ENCODE results near the gene KCNK16.

The KCNK16 gene

GRCh38 chr6:39322306-39322850, at the start of gene KCNK16:
Gene KCNK16, minus strand, starts transcription at chr6:39322702. Its CDS starts 162 bp downstream, at chr6:39322540.
- DNase-seq (ENCODE audit: low read depth in 2 of 2): no peak

DNA sequence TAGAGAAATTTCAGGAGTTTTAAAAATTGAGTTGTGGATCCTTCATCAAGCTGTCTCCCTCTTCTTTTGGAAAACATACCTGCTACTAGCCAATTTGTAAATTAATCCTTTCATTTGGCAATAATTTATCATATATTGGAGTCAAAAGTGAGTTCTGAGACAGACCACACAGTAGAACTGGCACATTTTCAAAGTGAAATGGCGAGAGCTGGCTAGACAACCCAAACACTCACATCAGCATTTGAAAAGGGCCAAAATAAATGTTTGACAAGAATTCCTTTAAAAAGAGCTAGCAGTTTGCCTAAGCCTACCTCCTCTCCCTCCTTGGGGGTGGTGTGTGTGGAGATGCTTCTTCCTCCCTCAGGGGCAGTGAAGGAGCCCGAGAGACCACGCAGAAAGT, 47.9 kb upstream of the KCNK16 start:
- no peak for DNase-seq (ENCODE audit: low read depth in 2 of 2)

DNA sequence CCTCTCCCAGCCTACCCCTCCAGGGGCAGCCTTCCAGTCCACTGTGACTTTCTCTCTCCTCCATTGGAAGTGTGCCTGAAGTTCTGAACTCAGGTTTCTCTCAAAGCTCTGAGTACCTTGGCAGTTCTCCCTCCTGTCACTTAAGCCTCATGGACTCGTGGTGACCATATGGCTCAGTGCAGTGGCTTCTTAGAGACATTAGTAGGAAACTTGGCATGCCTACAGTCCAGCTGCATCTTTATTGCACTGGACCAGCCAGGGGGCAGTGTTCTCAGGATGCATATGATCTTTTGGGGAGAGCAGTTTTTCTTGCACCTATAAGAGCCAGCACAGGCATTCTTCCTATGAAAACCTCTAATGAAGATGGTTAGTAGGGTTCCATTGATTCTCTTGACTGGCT, 47.5 kb upstream of the KCNK16 start:
- DNase-seq (ENCODE audit: low read depth in 2 of 2): no peak

- no peak for DNase-seq (ENCODE audit: low read depth in 2 of 2)
These were observed 45.2 kb upstream of the KCNK16 start for GRCh38 chr6:39367700-39368099.

DNA sequence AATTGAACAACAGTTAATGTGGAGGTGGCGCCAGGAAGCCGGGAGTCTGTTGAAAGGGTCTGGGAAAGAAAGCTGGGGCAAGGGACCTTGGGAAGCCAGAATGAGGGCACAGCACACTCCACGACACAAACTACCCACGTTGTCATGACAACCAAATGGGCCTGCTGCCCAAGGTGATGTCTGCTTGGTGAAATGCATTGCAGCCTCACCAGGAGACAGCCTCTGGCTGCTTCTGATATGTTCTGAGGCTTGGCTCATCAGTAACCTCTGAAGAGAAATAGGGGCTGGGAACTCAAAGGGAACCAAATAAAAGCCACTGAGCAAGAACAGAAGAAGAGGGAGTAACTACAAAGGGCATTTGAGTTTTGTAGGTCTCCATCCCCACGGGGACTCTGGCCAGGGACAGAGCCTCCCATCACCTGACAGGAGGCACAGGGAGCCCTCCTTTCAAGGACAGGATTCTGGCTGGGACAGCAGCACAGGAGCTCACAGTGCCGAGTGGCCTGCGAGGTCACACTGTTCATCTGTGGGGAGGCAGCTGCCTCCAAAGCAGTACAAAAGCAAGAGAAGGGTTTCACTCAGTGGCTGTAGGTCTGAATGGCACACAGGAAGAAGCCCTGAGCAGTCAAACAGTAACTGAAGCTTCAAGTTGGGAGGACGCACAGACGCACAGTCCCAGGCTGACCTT, 44.6 kb upstream of the KCNK16 start:
- no peak for DNase-seq (ENCODE audit: low read depth in 2 of 2)

GRCh38 chr6:39365281-39366074, 43.0 kb upstream of the KCNK16 start:
- DNase-seq (ENCODE audit: low read depth in 2 of 2): no peak

GRCh38 chr6:39363280-39363679, 40.8 kb upstream of the KCNK16 start:
- DNase-seq (ENCODE audit: low read depth in 2 of 2): no peak

DNA sequence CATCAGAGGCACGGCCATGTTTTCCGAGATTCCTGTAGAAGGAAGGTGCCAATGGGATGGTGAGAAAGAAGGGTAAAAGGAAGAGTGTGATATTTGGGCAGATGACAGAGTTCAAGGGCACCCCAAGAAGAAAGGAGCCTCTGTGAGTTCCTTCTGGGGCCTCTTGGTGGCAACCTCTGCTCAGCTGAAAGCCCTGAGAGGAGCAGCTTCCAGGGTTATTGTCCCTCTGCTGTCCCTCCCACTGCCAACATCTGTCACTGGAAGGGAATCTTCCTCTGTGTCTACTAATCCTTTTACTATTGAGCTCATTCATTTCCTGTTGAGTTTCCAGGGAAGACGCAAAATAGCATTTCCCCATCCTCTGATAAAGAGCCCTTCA, 40.0 kb upstream of the KCNK16 start:
- DNase-seq (ENCODE audit: low read depth in 2 of 2): no peak

DNA sequence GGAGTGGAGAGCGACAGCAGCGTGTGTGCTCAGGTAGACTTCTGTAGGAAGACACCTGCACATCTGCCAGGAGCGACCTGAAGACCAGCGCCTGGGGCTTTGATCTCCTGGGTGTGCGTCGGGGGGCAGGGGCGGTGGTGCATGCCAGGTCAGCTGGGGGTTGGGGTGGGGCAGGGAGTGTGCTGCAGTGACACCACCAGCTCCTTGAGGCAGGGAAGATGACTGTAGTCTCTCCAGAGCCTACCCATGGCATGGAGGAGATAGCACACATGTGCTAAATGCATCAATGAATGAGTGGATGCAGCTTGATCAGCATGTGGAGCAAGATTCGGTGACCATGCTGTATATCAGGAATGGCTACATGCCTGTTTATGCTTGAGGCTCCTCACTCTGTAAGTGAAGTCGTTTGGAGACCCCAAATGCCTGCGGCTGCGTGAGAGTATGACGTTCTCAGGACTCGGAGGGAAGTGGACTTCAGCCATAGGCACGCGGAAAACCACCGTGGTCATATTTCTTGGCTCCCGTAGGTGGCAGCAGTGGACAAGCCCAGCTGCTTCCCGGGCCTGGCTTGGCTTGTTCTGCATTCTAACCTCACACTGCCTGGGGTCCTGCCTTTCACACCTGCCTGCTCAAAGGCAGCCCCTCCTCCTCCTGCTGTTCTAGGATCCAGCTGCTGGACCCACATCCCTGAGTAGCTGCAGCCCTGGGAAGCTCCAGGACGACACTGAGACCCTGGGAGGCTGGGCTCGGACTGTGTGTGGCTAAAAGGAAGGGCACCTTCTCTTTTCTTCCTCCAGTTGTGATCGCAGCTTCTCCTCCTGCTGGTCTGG, 39.4 kb upstream of the KCNK16 start:
- peak; percentile 10 to 32 for DNase-seq (ENCODE audit: low read depth in 2 of 2)

GRCh38 chr6:39360378-39360777, 37.9 kb upstream of the KCNK16 start:
- DNase-seq (ENCODE audit: low read depth in 2 of 2): no peak

- no peak for DNase-seq (ENCODE audit: low read depth in 2 of 2)
These were observed 35.6 kb upstream of the KCNK16 start for GRCh38 chr6:39357998-39358686.

GRCh38 chr6:39353698-39354315, 31.3 kb upstream of the KCNK16 start:
- DNase-seq (ENCODE audit: low read depth in 2 of 2): no peak

GRCh38 chr6:39350723-39351505, 28.4 kb upstream of the KCNK16 start:
- DNase-seq (ENCODE audit: low read depth in 2 of 2): no peak

GRCh38 chr6:39348740-39349139, 26.2 kb upstream of the KCNK16 start:
- no peak for DNase-seq (ENCODE audit: low read depth in 2 of 2)

DNA sequence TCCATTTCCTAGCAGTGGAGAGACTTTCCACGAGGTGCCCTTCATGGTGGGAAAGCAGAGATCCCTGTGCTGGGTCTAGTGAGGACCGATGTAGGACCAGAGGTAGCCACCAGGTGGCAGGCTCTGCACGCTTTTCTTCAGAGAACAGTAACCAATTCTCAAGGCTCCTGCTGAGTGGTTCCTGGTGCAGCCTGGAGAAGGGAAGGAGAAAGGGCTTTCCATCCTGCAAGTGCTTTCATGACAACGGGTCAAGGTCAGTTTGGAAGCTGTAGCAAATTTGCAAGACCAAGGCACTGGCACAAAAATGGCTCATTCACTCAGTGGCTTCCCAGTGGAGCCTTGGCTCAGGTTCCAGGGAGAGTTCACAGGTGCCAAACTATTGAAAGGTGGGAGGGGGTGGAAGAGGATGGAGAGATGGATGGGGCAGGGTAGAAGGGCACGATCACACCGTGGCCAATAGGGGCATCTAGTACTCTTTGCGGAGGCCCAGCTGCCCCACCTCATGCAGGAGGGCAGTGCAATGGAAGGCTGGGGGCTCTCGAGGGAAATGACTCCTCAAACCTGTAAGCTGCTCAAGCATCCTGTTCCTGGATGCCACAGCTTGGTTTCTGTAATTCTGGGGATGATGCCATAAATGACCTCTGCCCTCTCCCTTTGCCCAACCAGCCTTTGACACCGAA, 25.5 kb upstream of the KCNK16 start:
- DNase-seq (ENCODE audit: low read depth in 2 of 2): peak; percentile 21 to 25

DNA sequence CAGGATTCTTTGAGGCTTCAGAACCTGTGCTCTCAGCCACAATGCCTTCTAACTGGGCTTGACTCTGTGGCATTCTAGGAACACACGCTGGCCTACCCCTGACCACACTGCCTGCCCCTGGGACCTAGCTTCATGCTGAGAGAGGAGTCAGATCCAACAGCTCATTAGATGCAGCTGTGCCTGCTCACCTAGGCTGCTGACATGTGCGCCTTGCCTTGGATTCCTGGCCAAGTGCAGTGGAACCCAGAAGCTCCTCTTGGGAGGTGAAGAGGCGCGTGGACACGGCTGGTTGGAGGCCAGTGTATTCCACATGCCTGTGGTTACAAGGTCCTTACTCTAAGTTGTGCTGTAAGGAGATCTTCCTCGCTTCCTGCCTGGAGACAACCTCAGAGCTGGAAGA, 24.7 kb upstream of the KCNK16 start:
- DNase-seq (ENCODE audit: low read depth in 2 of 2): no peak

DNA sequence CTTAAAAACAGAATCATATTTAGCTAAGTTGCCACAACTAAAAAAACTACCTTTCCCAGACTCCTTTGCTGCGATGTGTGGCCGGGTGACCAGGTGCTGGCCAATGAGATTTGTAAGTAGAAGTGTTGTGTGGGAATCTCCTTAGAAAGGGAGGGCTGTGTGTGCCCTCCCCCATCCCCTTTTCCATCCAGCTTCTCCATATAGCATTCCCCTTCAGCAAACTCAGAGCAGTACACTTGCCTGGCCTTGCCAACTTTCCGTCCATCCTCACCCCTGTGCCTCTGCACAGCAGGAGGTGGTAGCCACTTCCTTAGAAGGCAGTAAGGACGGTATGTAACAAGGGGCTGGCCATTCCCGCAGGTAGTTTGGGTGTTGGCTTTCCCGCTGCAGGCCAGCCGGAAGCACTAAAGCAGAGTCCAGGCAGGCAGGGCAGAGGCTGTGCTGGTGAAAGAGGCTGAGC, 22.3 kb upstream of the KCNK16 start:
- no peak for DNase-seq (ENCODE audit: low read depth in 2 of 2)

DNA sequence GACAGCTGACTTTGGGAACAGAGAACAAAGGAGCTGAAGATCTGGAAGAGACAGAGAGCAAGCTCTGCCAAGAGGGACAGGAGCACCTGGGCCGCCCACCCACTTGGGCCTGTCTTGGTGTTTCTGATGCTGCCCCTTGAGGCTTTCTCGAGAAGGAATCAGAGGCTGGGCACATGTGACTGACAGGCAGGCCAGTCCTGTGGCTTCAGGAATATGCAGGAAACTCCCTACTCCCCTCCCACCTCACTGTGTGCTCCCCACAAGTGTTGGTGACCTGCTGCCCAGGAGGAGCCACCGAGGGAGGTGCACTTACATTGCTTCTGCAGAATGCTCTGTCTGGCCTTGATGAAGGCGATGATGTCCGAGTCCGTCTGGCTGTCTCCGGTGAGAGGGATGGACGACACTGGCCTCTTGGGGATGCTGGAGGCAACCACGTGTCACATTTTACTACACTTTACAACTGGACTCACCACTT, 20.9 kb upstream of the KCNK16 start:
- no peak for DNase-seq (ENCODE audit: low read depth in 2 of 2)

DNA sequence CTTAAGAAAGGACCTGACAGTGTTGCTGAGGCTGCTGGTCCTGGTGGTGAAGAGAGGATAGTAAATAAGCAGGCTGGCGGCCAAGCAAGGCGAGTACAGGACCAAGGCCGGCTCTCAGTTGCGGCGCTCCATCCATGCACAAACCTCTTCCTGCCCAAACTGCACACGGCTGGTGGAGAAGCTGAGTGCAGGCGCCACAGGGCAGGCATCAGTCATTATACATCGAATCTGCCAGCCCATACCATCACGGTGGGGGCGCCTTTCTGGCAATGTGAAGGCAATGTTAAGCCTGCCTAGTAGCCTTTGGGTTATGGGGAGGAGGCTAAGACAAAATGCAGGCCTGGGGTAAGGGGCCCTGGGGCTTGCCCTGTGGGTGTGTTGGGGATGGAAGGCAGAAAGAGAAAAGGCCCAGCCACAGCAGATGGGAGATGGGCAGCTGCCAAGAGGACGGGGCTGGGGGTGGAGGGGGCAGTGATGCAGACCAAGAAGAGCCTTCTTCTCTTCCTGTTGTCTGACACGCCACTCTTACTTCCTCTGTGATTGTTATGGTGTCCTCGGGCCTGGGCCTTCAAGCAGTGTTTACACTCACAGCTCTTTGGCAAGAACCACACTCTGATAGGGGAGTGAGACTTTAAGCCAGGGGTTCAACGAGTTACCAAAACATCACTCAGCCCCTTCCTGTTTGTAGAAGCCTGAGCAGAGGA, 20.3 kb upstream of the KCNK16 start:
- no peak for DNase-seq (ENCODE audit: low read depth in 2 of 2)

Data from stimulated activated CD8-positive, alpha-beta memory T cell treated with anti-CD3 and anti-CD28 coated beads, Interleukin-15, amount 100 ng/mL, for 48 hours (primary cell).